OCI-LY1 (cell line): Measurements from ENCODE around the gene TMEM213.

ENCODE experiments used
- H2AFZ ChIP-seq: fragments of 200-600 bp; sonication (generic), shearing (Covaris generic); 2 replicates; pipeline ENCODE4 v1.6.0; 2014; ENCODE audit warnings: antibody characterized with exemption, mild to moderate bottlenecking, low read length
- H3F3A ChIP-seq: fragments of 200-600 bp; sonication (generic), shearing (Covaris generic); 2 replicates; pipeline ENCODE4 v1.6.0; 2014; ENCODE audit warnings: mild to moderate bottlenecking, antibody characterized with exemption, low read length, moderate library complexity; ENCODE audit not compliant: insufficient read depth
- H3K27ac ChIP-seq: fragments of 200-600 bp; sonication (generic); 2 replicates; pipeline ENCODE4 v1.5.1; 2014; ENCODE audit warnings: low read length, mixed run types, mild to moderate bottlenecking, low read depth; ENCODE audit not compliant: poor library complexity, severe bottlenecking
- H3K27me3 ChIP-seq: fragments of 200-600 bp; sonication (generic); 2 replicates; pipeline ENCODE4 v1.6.0; 2014; ENCODE audit warnings: antibody characterized with exemption, mild to moderate bottlenecking, low read length, moderate library complexity; ENCODE audit not compliant: insufficient read depth
- H3K36me3 ChIP-seq: fragments of 200-600 bp; sonication (generic); 2 replicates; pipeline ENCODE4 v1.6.1; 2014; ENCODE audit warnings: mild to moderate bottlenecking, antibody characterized with exemption, low read length, moderate library complexity, mixed read lengths; ENCODE audit not compliant: insufficient read depth
- H3K4me1 ChIP-seq: fragments of 200-600 bp; sonication (generic); 2 replicates; pipeline ENCODE4 v1.5.1; 2014; ENCODE audit warnings: mild to moderate bottlenecking, low read length, moderate library complexity; ENCODE audit not compliant: insufficient read depth, severe bottlenecking
- H3K4me2 ChIP-seq: fragments of 200-600 bp; sonication (generic), shearing (Covaris generic); 2 replicates; pipeline ENCODE4 v1.6.1; 2014; ENCODE audit warnings: low read length
- H3K4me3 ChIP-seq: fragments of 200-600 bp; sonication (generic); 2 replicates; pipeline ENCODE4 v1.5.1; 2014; ENCODE audit warnings: low read length, low read depth, mild to moderate bottlenecking, mixed read lengths; ENCODE audit not compliant: poor library complexity, severe bottlenecking
- H3K79me2 ChIP-seq: fragments of 200-600 bp; shearing (Covaris generic); 2 replicates; pipeline ENCODE4 v1.6.1; 2016; ENCODE audit warnings: mixed run types, low read length, mixed read lengths; ENCODE audit not compliant: insufficient read depth
- H3K9ac ChIP-seq: fragments of 200-600 bp; sonication (generic), shearing (Covaris generic); 2 replicates; pipeline ENCODE4 v1.6.1; 2014; ENCODE audit warnings: mild to moderate bottlenecking, low read length, mixed read lengths
- H3K9me2 ChIP-seq: fragments of 200-600 bp; sonication (generic), shearing (Covaris generic); 2 replicates; pipeline ENCODE4 v1.6.1; 2014; ENCODE audit warnings: low read depth, mild to moderate bottlenecking, low read length, mixed read lengths
- H3K9me3 ChIP-seq: fragments of 200-600 bp; shearing (Covaris generic); 2 replicates; pipeline ENCODE4 v1.6.1; 2014; ENCODE audit warnings: low read length, mixed read lengths
- H4K20me1 ChIP-seq: fragments of 200-600 bp; sonication (generic), shearing (Covaris generic); 2 replicates; pipeline ENCODE4 v1.6.0; 2016; ENCODE audit warnings: mild to moderate bottlenecking, low read length; ENCODE audit not compliant: insufficient read depth
- EZH2 ChIP-seq: fragments of 200-600 bp; sonication (generic), shearing (Covaris generic); IDR thresholded peaks from 2 replicates; pipeline ENCODE4 v1.8.0; 2017; ENCODE audit warnings: borderline replicate concordance, mixed run types, mild to moderate bottlenecking, antibody characterized with exemption, low read length, moderate library complexity, mixed read lengths
- TF ChIP-seq, protein P1 (sequence below): fragments of 200-600 bp; sonication (generic), shearing (Covaris generic); IDR thresholded peaks from 2 replicates; pipeline ENCODE4 v1.5.1; 2017; ENCODE audit warnings: mild to moderate bottlenecking, antibody characterized with exemption, low read length, moderate library complexity, mixed read lengths

TMEM213 gene

GRCh38 chr7:138753150-138753518 lies 44.7 kb upstream of the TMEM213 start:
- no peak overlapping the region for H3K4me3 ChIP-seq
- no peak overlapping the region for H3K4me2 ChIP-seq
- H3K79me2 ChIP-seq, result no peaks in the 10 kb centered on the region
- no peaks in the 10 kb centered on the region for H3K9me2 ChIP-seq
- no peaks in the 10 kb centered on the region for H3K9me3 ChIP-seq
- H3K27me3 ChIP-seq, result peaks cover 10% of the 10 kb centered on the region; the same call in 1 of the 2 replicates
- H3K27ac ChIP-seq, result no peak overlapping the region
- H3K4me1 ChIP-seq, result no peaks in the 10 kb centered on the region
- no peak overlapping the region for H2AFZ ChIP-seq
- no peaks in the 10 kb centered on the region for H3K36me3 ChIP-seq
- no peak overlapping the region for H3K9ac ChIP-seq
- no peaks in the 10 kb centered on the region for H4K20me1 ChIP-seq
- no peaks in the 10 kb centered on the region for H3F3A ChIP-seq
- no peak for TF ChIP-seq EZH2

GRCh38 chr7:138753610-138754009 lies 44.2 kb upstream of the TMEM213 start:
- Histone ChIP-seq H3K4me2 (no peak overlapping the region), H3K27ac (no peak overlapping the region), H4K20me1 (no peaks in the 10 kb centered on the region), H2AFZ (no peak overlapping the region), H3K9me2 (no peaks in the 10 kb centered on the region), H3K4me3 (no peak overlapping the region), H3K27me3 (peaks cover 10% of the 10 kb centered on the region; the same call in 1 of the 2 replicates), H3K9me3 (no peaks in the 10 kb centered on the region), H3K4me1 (no peaks in the 10 kb centered on the region), H3K9ac (no peak overlapping the region), H3K36me3 (no peaks in the 10 kb centered on the region), H3F3A (no peaks in the 10 kb centered on the region), H3K79me2 (no peaks in the 10 kb centered on the region)
- TF ChIP-seq, protein P1, sequence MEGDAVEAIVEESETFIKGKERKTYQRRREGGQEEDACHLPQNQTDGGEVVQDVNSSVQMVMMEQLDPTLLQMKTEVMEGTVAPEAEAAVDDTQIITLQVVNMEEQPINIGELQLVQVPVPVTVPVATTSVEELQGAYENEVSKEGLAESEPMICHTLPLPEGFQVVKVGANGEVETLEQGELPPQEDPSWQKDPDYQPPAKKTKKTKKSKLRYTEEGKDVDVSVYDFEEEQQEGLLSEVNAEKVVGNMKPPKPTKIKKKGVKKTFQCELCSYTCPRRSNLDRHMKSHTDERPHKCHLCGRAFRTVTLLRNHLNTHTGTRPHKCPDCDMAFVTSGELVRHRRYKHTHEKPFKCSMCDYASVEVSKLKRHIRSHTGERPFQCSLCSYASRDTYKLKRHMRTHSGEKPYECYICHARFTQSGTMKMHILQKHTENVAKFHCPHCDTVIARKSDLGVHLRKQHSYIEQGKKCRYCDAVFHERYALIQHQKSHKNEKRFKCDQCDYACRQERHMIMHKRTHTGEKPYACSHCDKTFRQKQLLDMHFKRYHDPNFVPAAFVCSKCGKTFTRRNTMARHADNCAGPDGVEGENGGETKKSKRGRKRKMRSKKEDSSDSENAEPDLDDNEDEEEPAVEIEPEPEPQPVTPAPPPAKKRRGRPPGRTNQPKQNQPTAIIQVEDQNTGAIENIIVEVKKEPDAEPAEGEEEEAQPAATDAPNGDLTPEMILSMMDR, result no peak
- no peak for TF ChIP-seq EZH2

DNA sequence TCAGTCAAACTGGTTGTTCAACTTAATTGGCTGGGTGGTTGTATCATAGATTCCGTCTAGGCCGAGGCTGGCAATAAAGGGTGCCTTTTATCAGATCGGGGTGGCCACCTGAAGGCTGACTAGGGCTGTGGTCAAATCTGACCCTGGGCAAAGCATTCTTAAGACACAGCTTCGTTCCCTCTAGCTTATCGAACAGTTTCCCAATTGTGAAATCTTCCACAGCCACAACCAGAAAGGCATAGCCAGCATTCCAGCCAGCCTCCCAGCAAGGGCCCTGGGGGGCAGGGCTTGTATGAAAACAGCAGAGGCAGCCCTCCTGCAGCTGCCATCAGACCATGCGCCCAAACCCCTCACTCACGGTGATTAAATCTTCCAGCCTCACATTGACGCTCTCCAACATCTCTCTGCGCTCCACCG lies 42.5 kb upstream of the TMEM213 start:
- H3K4me3 ChIP-seq, result no peak overlapping the region
- no peak overlapping the region for H2AFZ ChIP-seq
- no peaks in the 10 kb centered on the region for H3K9me3 ChIP-seq
- H3K27me3 ChIP-seq, result peaks cover 10% of the 10 kb centered on the region; the same call in 1 of the 2 replicates
- no peaks in the 10 kb centered on the region for H3K36me3 ChIP-seq
- no peak overlapping the region for H3K27ac ChIP-seq
- TF ChIP-seq, protein P1, result no peak
- no peak for TF ChIP-seq EZH2
- no peaks in the 10 kb centered on the region for H4K20me1 ChIP-seq
- H3K79me2 ChIP-seq, result no peaks in the 10 kb centered on the region
- no peak overlapping the region for H3K4me2 ChIP-seq
- H3K9ac ChIP-seq, result no peak overlapping the region
- H3K4me1 ChIP-seq, result no peaks in the 10 kb centered on the region
- no peaks in the 10 kb centered on the region for H3K9me2 ChIP-seq
- no peaks in the 10 kb centered on the region for H3F3A ChIP-seq

- peaks cover 8% of the 10 kb centered on the region; the same call in 1 of the 2 replicates for H3K27me3 ChIP-seq
- no peak overlapping the region for H3K9ac ChIP-seq
- no peak overlapping the region for H2AFZ ChIP-seq
- H3K79me2 ChIP-seq, result no peaks in the 10 kb centered on the region
- H3K9me3 ChIP-seq, result no peaks in the 10 kb centered on the region
- H3K4me1 ChIP-seq, result no peaks in the 10 kb centered on the region
- H3F3A ChIP-seq, result no peaks in the 10 kb centered on the region
- H3K4me2 ChIP-seq, result no peak overlapping the region
- no peaks in the 10 kb centered on the region for H3K36me3 ChIP-seq
- no peaks in the 10 kb centered on the region for H4K20me1 ChIP-seq
- no peaks in the 10 kb centered on the region for H3K9me2 ChIP-seq
- no peak overlapping the region for H3K4me3 ChIP-seq
- TF ChIP-seq EZH2, result no peak
- TF ChIP-seq, protein P1, result no peak
- H3K27ac ChIP-seq, result no peak overlapping the region
These were observed 41.8 kb upstream of the TMEM213 start for GRCh38 chr7:138755842-138756590.
